ENCODE data around the gene PALB2.
A peak's percentile ranks its signal among the peaks of the same experiment; 100 is the strongest.
"Not testable (repeated sequence)": the region's sequence is repeated elsewhere in the genome, so short reads cannot be mapped to it uniquely, and the experiment has no call there.

The PALB2 gene

GRCh38 chr16:23595951-23596720 lies 45.0 kb downstream of the PALB2 start, which contains the start of gene NDUFAB1:
NDUFAB1 (minus strand) TSS chr16:23596316; CDS start chr16:23596290, 26 bp downstream.
- peak within 1 kb of the TSS; percentile 65 to 84 for H3K27ac ChIP-seq
- peak within 1 kb of the TSS; percentile 89 for H3K4me3 ChIP-seq
- DNase-seq (ENCODE audit: low spot score): peak; percentile 88
- TF ChIP-seq, protein P1, sequence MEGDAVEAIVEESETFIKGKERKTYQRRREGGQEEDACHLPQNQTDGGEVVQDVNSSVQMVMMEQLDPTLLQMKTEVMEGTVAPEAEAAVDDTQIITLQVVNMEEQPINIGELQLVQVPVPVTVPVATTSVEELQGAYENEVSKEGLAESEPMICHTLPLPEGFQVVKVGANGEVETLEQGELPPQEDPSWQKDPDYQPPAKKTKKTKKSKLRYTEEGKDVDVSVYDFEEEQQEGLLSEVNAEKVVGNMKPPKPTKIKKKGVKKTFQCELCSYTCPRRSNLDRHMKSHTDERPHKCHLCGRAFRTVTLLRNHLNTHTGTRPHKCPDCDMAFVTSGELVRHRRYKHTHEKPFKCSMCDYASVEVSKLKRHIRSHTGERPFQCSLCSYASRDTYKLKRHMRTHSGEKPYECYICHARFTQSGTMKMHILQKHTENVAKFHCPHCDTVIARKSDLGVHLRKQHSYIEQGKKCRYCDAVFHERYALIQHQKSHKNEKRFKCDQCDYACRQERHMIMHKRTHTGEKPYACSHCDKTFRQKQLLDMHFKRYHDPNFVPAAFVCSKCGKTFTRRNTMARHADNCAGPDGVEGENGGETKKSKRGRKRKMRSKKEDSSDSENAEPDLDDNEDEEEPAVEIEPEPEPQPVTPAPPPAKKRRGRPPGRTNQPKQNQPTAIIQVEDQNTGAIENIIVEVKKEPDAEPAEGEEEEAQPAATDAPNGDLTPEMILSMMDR (IDR thresholded peaks at IDR 0.05): peak; percentile 99

- no peak for DNase-seq (ENCODE audit: low spot score)
- peak overlapping the region; percentile 65 to 84 for H3K27ac ChIP-seq
- TF ChIP-seq, protein P1 (IDR thresholded peaks at IDR 0.05): no peak
- H3K4me3 ChIP-seq: peak overlapping the region; percentile 89
These were observed 45.7 kb downstream of the PALB2 start for GRCh38 chr16:23595246-23595950.

- no peak for DNase-seq (ENCODE audit: low spot score)
- TF ChIP-seq, protein P1 (IDR thresholded peaks at IDR 0.05): no peak
- H3K27ac ChIP-seq: no peak overlapping the region
- H3K4me3 ChIP-seq: no peak overlapping the region
These were observed 46.9 kb downstream of the PALB2 start for GRCh38 chr16:23594186-23594585.

GRCh38 chr16:23590181-23590580 lies 50.9 kb downstream of the PALB2 start:
- Histone ChIP-seq H3K27ac (no peak overlapping the region), H3K4me3 (no peak overlapping the region)
- TF ChIP-seq, protein P1 (IDR thresholded peaks at IDR 0.05): no peak
- DNase-seq (ENCODE audit: low spot score): no peak

DNA sequence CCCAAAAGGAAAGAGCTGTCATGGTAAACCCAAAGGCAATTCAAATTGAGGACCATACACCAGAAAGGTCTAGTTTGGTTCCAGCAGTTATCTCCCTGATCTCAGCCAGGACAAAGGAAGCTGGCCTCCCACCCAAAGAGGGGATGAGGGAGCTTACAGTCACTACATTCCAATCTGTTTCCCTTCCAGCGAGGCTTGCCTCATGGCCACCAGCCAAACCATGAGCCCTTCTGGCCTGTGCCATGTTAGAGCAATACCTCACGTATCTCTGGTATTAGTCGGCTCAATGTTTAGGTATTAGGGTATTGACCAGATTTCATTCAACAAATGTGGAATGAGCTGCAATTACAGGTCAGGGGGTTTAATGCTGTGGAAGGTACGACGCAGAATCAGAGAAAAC lies 53.4 kb downstream of the PALB2 start:
- no peak overlapping the region for H3K27ac ChIP-seq
- TF ChIP-seq, protein P1 (IDR thresholded peaks at IDR 0.05): no peak
- DNase-seq (ENCODE audit: low spot score): no peak

DNA sequence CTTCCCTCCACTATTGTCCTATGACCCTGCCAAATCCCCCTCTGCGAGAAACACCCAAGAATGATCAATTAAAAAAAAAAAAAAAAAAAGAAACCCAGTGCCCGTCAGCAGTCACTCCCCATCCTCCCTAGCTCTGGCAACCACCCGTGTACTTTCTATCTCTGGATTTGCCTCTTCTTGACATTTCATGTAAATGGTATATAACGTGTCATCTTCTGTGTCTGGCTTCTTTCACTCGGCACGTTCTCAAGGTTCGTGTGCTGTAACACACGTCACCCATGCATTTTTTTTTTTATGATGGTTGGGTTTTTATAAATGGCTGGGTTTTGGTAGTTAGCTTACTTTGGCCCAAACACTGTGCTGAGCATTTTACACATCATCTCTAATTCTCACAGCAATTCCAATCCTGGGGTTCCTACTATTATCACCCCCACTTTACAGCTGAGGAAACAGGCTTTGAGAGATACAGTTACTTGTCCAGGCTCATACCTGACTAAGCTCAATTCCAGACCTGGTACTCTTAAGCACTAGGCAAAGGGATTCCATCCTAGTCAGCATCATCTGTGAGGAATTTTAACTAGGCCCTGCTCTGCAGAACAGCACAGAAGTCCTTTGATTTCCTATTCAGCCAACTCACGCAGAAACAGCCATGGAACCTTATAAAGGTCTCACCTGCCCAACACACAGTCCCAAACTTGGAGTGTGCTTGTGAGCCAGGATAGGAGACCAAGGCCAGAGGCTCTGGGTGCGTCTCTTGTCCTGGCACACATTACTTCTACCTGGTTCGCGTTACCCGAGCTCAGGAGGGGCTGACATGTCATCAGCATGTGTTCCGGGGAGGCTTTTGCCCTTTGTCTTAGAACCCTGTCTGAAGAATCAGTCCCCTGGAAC lies 56.7 kb downstream of the PALB2 start:
- Histone ChIP-seq H3K27ac (no peak overlapping the region), H3K4me3 (no peak overlapping the region)
- DNase-seq (ENCODE audit: low spot score): no peak
- TF ChIP-seq, protein P1 (IDR thresholded peaks at IDR 0.05): no peak

More for the DNA sequence above, 53.4 kb downstream of the PALB2 start:
- H3K4me3 ChIP-seq: no peak overlapping the region

- not testable (repeated sequence) for H3K27ac ChIP-seq; DNase-seq (ENCODE audit: low spot score); H3K4me3 ChIP-seq
These were observed 57.8 kb downstream of the PALB2 start for GRCh38 chr16:23583271-23583670.

All from coronary artery (tissue), 2 donors.